ENCODE results near the gene PLEKHG4.

The PLEKHG4 gene

GRCh38 chr16:67265834-67266233, 13.5 kb upstream of the PLEKHG4 start:
- no peak for DNase-seq

- DNase-seq, result no peak
These were observed 11.2 kb upstream of the PLEKHG4 start for GRCh38 chr16:67268136-67268579.

GRCh38 chr16:67269766-67270165, 9.6 kb upstream of the PLEKHG4 start:
- no peak for DNase-seq

- DNase-seq, result no peak
These were observed 8.4 kb upstream of the PLEKHG4 start for GRCh38 chr16:67270931-67271338.

GRCh38 chr16:67271446-67271845, 7.9 kb upstream of the PLEKHG4 start:
- DNase-seq, result no peak

GRCh38 chr16:67275321-67275720, 4.0 kb upstream of the PLEKHG4 start:
- no peak for DNase-seq

- DNase-seq, result no peak
These were observed 1.9 kb upstream of the PLEKHG4 start for GRCh38 chr16:67277294-67277998.

- DNase-seq, result no peak
These were observed 1.1 kb upstream of the PLEKHG4 start for GRCh38 chr16:67277999-67278772.

- DNase-seq, result peak; percentile 24
These were observed 498 bp upstream of the PLEKHG4 start for GRCh38 chr16:67278773-67279295.

- no peak for DNase-seq
These were observed 1.0 kb downstream of the PLEKHG4 start for GRCh38 chr16:67280090-67281015.

GRCh38 chr16:67281536-67282446, 2.5 kb downstream of the PLEKHG4 start:
- no peak for DNase-seq

GRCh38 chr16:67282447-67282805, 3.1 kb downstream of the PLEKHG4 start:
- no peak for DNase-seq

- DNase-seq, result no peak
These were observed 3.9 kb downstream of the PLEKHG4 start for GRCh38 chr16:67283039-67283825.

- no peak for DNase-seq
These were observed 4.7 kb downstream of the PLEKHG4 start for GRCh38 chr16:67283826-67284555.

- no peak for DNase-seq
These were observed 5.6 kb downstream of the PLEKHG4 start for GRCh38 chr16:67284699-67285646.

GRCh38 chr16:67286441-67287235, 7.3 kb downstream of the PLEKHG4 start:
- no peak for DNase-seq

- DNase-seq, result no peak
These were observed 8.6 kb downstream of the PLEKHG4 start for GRCh38 chr16:67287960-67288359.

- DNase-seq, result no peak
These were observed 12.1 kb downstream of the PLEKHG4 start for GRCh38 chr16:67291461-67291860.
